ENCODE measurements around the gene FER. TPM values are rescaled to one million over a fixed set of nuclear protein-coding genes. Genes with fewer than 3 reads are reported as not detected.
A peak's percentile ranks its signal among the peaks of the same experiment; 100 is the strongest.
"Not testable (repeated sequence)": the region's sequence is repeated elsewhere in the genome, so short reads cannot be mapped to it uniquely, and the experiment has no call there.

Gene FER
- polyA plus RNA-seq, 3 donors = 2.4 to 14.7 (median 6.2) TPM

DNA sequence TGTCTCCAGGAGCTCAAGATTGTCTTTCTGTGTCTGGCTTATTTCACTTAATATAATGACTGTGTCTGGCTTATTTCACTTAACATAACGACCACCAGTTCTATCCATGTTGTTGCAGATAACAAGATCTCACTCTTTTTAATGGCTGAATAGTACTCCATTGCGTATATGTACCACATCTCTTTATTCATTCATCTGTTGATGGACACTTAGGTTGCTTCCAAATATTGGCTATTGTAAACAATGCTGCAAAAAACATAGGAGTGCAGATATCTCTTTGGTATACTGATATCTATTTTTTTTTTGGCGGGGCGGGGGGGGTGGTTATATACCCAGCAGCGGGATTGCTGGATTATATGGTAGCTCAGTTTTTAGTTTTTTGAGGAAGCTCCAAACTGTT lies 45.5 kb downstream of the FER start:
- Histone ChIP-seq H3K27me3 (ENCODE audit: control insufficient read depth in 2 of 2, insufficient read depth in 2 of 2, low read length in 2 of 2) (no peaks in the 10 kb centered on the region), H3K9ac (ENCODE audit: insufficient read depth, low read length, poor library complexity, severe bottlenecking) (no peak overlapping the region), H3K4me1 (ENCODE audit: control insufficient read depth in 1 of 2, insufficient read depth in 2 of 2, low read length in 2 of 2) (peaks cover 4 to 9% of the 10 kb centered on the region in 2 donors), H3K79me2 (ENCODE audit: insufficient read depth, low read length) (no peaks in the 10 kb centered on the region), H2AFZ (ENCODE audit: insufficient read depth, low read depth, low read length, poor library complexity, severe bottlenecking) (no peak overlapping the region), H3K36me3 (replicated peaks in 1 of 2; ENCODE audit: control insufficient read depth in 1 of 2, insufficient read depth in 2 of 2, low read length in 2 of 2) (no peaks in the 10 kb centered on the region), H3K4me3 (replicated peaks in 1 of 3; ENCODE audit: low read depth in 2 of 3, low read length in 3 of 3) (no peak overlapping the region), H4K20me1 (ENCODE audit: insufficient read depth, low read length) (no peaks in the 10 kb centered on the region), H3K27ac (ENCODE audit: low read depth in 1 of 2, low read length in 2 of 2) (no peak overlapping the region), H3K4me2 (replicated peaks; ENCODE audit: extremely low read depth, low read length, poor library complexity, severe bottlenecking) (no peak overlapping the region), H3K9me3 (replicated peaks in 1 of 2; ENCODE audit: control insufficient read depth in 1 of 2, insufficient read depth in 1 of 2, low read length in 2 of 2) (no peaks in the 10 kb centered on the region)
- Mint-ChIP-seq H3K4me3 (no peak overlapping the region), H3K9me3 (peaks cover 0 to 4% (median 2%) of the 10 kb centered on the region in 7 donors), H3K27ac (no peak overlapping the region), H3K4me1 (peaks cover 13% of the 10 kb centered on the region), H3K27me3 (ENCODE audit: low read depth in 3 of 3) (no peaks in the 10 kb centered on the region), H3K36me3 (peaks cover 6 to 19% of the 10 kb centered on the region in 2 donors)
- TF ChIP-seq, protein P1, sequence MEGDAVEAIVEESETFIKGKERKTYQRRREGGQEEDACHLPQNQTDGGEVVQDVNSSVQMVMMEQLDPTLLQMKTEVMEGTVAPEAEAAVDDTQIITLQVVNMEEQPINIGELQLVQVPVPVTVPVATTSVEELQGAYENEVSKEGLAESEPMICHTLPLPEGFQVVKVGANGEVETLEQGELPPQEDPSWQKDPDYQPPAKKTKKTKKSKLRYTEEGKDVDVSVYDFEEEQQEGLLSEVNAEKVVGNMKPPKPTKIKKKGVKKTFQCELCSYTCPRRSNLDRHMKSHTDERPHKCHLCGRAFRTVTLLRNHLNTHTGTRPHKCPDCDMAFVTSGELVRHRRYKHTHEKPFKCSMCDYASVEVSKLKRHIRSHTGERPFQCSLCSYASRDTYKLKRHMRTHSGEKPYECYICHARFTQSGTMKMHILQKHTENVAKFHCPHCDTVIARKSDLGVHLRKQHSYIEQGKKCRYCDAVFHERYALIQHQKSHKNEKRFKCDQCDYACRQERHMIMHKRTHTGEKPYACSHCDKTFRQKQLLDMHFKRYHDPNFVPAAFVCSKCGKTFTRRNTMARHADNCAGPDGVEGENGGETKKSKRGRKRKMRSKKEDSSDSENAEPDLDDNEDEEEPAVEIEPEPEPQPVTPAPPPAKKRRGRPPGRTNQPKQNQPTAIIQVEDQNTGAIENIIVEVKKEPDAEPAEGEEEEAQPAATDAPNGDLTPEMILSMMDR (IDR thresholded peaks at IDR 0.05) = no peak
- no peak for DNase-seq
- intact Hi-C loops (cut with micrococcal nuclease) = no loop called here
- WGBS (ENCODE audit: insufficient coverage) = no CpG with 5 or more reads among the region's 5 CpGs

DNA sequence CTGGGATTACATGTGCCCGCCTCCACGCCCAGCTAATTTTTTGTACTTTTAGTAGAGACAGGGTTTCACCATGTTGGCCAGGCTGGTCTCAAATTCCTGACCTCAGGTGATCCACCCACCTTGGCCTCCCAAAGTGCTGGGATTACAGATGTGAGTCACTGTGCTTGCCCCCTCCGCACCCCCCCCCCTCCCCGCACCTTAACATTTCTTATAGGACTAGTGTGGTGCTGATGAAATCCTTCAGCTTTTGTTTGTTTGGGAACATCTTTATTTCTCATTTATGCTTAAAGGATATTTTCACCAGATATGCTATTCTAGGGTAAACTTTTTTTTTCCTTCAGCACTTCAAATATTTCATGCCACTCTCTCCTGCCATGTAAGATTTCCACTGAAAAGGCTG lies 46.7 kb downstream of the FER start:
- H3K27ac ChIP-seq (ENCODE audit: low read depth in 1 of 2, low read length in 2 of 2); DNase-seq; H3K4me3 ChIP-seq (replicated peaks in 1 of 3; ENCODE audit: low read depth in 2 of 3, low read length in 3 of 3); H3K79me2 ChIP-seq (ENCODE audit: insufficient read depth, low read length); H3K36me3 ChIP-seq (replicated peaks in 1 of 2; ENCODE audit: control insufficient read depth in 1 of 2, insufficient read depth in 2 of 2, low read length in 2 of 2); H3K9ac ChIP-seq (ENCODE audit: insufficient read depth, low read length, poor library complexity, severe bottlenecking); intact Hi-C loops (cut with micrococcal nuclease); H3K9me3 ChIP-seq (replicated peaks in 1 of 2; ENCODE audit: control insufficient read depth in 1 of 2, insufficient read depth in 1 of 2, low read length in 2 of 2); H3K27me3 ChIP-seq (ENCODE audit: control insufficient read depth in 2 of 2, insufficient read depth in 2 of 2, low read length in 2 of 2); H3K4me1 ChIP-seq (ENCODE audit: control insufficient read depth in 1 of 2, insufficient read depth in 2 of 2, low read length in 2 of 2); H2AFZ ChIP-seq (ENCODE audit: insufficient read depth, low read depth, low read length, poor library complexity, severe bottlenecking); H4K20me1 ChIP-seq (ENCODE audit: insufficient read depth, low read length); H3K4me2 ChIP-seq (replicated peaks; ENCODE audit: extremely low read depth, low read length, poor library complexity, severe bottlenecking); H3K9me3 Mint-ChIP-seq; H3K27me3 Mint-ChIP-seq (ENCODE audit: low read depth in 3 of 3); H3K4me3 Mint-ChIP-seq: not testable (repeated sequence)
- WGBS (ENCODE audit: insufficient coverage) = no CpG with 5 or more reads among the region's 4 CpGs
- peaks cover 10 to 25% of the 10 kb centered on the region in 2 donors for H3K36me3 Mint-ChIP-seq
- peak overlapping the region in 1 of 7 donors; percentile 26 for H3K27ac Mint-ChIP-seq
- H3K4me1 Mint-ChIP-seq = peaks cover 13% of the 10 kb centered on the region

Data from CD14-positive monocyte (primary cell).